GM23338 (cell line): ENCODE results near the gene CHP2. TPM values are rescaled to one million over a fixed set of nuclear protein-coding genes. Genes with fewer than 3 reads are reported as not detected.

Experiments
- ATAC-seq: fragments of 200-7000 bp; cut with Tn5 transposase; 3 replicates; pipeline ENCODE4 v1.9.1; 2020
- DNase-seq: peaks from one replicate; pipeline ENCODE4 v3.0.0-alpha.2; 2015; ENCODE audit warnings: low spot score
- H2AFZ ChIP-seq: fragments of 200-600 bp; sonication (generic); 2 replicates; pipeline ENCODE4 v1.8.0; 2016; ENCODE audit warnings: antibody characterized with exemption, mild to moderate bottlenecking, moderate library complexity
- H3F3A ChIP-seq: fragments of 200-600 bp; sonication (generic); replicated peaks from 2 replicates; pipeline ENCODE4 v1.8.0; 2017; ENCODE audit warnings: antibody characterized with exemption, mixed run types, low read depth
- H3K27ac ChIP-seq: fragments of 200-600 bp; sonication (generic); 2 replicates; pipeline ENCODE4 v1.6.1; 2016; ENCODE audit warnings: low read depth
- H3K27me3 ChIP-seq: fragments of 200-600 bp; sonication (generic); 2 replicates; pipeline ENCODE4 v1.8.0; 2016; ENCODE audit warnings: mild to moderate bottlenecking, mixed run types, moderate library complexity; ENCODE audit not compliant: insufficient read depth
- H3K36me3 ChIP-seq: fragments of 200-600 bp; sonication (generic); 2 replicates; pipeline ENCODE4 v1.8.0; 2016; ENCODE audit warnings: mild to moderate bottlenecking; ENCODE audit not compliant: insufficient read depth
- H3K4me1 ChIP-seq: fragments of 200-600 bp; sonication (generic); 2 replicates; pipeline ENCODE4 v1.8.0; 2016; ENCODE audit warnings: mild to moderate bottlenecking, moderate library complexity; ENCODE audit not compliant: insufficient read depth
- H3K4me2 ChIP-seq: fragments of 200-600 bp; sonication (generic); 2 replicates; pipeline ENCODE4 v1.7.1; 2017; ENCODE audit warnings: mixed run types
- H3K4me3 ChIP-seq: fragments of 200-600 bp; sonication (generic); 2 replicates; pipeline ENCODE4 v1.6.1; 2016; ENCODE audit warnings: mixed run types
- H3K79me2 ChIP-seq: fragments of 200-600 bp; sonication (generic); replicated peaks from 2 replicates; pipeline ENCODE4 v1.8.0; 2017; ENCODE audit warnings: mild to moderate bottlenecking; ENCODE audit not compliant: insufficient read depth
- H3K9me2 ChIP-seq: fragments of 200-600 bp; sonication (generic); 2 replicates; pipeline ENCODE4 v1.8.0; 2017; ENCODE audit not compliant: insufficient read depth
- H4K20me1 ChIP-seq: fragments of 200-600 bp; sonication (generic); replicated peaks from 2 replicates; pipeline ENCODE4 v1.8.0; 2017; ENCODE audit warnings: mild to moderate bottlenecking; ENCODE audit not compliant: insufficient read depth
- H3K27ac Mint-ChIP-seq: 2 replicates; pipeline ENCODE4 v1.8.0; 2020; ENCODE audit warnings: inconsistent platforms, mild to moderate bottlenecking, moderate library complexity, mixed read lengths
- H3K27me3 Mint-ChIP-seq: 3 replicates; pipeline ENCODE4 v1.8.0; 2022; ENCODE audit warnings: low read depth, mild to moderate bottlenecking, moderate library complexity, mixed read lengths, inconsistent platforms; ENCODE audit not compliant: insufficient read depth, poor library complexity
- H3K36me3 Mint-ChIP-seq: 3 replicates; pipeline ENCODE4 v1.8.0; 2021; ENCODE audit warnings: low read depth, mild to moderate bottlenecking, inconsistent platforms, moderate library complexity, mixed read lengths
- H3K4me1 Mint-ChIP-seq: 3 replicates; pipeline ENCODE4 v1.8.0; 2020; ENCODE audit warnings: mild to moderate bottlenecking, inconsistent platforms, mixed read lengths
- H3K4me3 Mint-ChIP-seq: 3 replicates; pipeline ENCODE4 v1.8.0; 2021; ENCODE audit warnings: moderate library complexity, mild to moderate bottlenecking, inconsistent platforms, mixed read lengths
- H3K9me3 Mint-ChIP-seq: 3 replicates; pipeline ENCODE4 v1.8.0; 2020; ENCODE audit warnings: moderate library complexity, mild to moderate bottlenecking, inconsistent platforms, mixed read lengths
- EZH2 ChIP-seq: fragments of 200-600 bp; sonication (generic); IDR thresholded peaks from one replicate; pipeline ENCODE4 v1.8.0; 2017; ENCODE audit warnings: antibody characterized with exemption, mild to moderate bottlenecking, low read depth; ENCODE audit not compliant: unreplicated experiment
- EZH2phosphoT487 ChIP-seq: fragments of 200-600 bp; sonication (generic); IDR thresholded peaks from one replicate; pipeline ENCODE4 v1.8.1; 2018; ENCODE audit warnings: antibody characterized with exemption; ENCODE audit not compliant: unreplicated experiment
- JUNB ChIP-seq: IDR thresholded peaks from one replicate; pipeline ENCODE4 v1.6.1; 2016; ENCODE audit warnings: antibody characterized with exemption; ENCODE audit not compliant: unreplicated experiment
- NANOG ChIP-seq: IDR thresholded peaks from 2 replicates; pipeline ENCODE4 v1.6.1; 2016; ENCODE audit warnings: antibody characterized with exemption, borderline replicate concordance
- POLR2AphosphoS5 ChIP-seq: IDR thresholded peaks from 2 replicates; pipeline ENCODE4 v1.6.1; 2016; ENCODE audit warnings: antibody characterized with exemption, low read depth
- ZNF331 ChIP-seq: fragments of 250-450 bp; sonication (Bioruptor Pico); IDR thresholded peaks from 2 replicates; pipeline ENCODE4 v1.5.0; 2020; ENCODE audit warnings: low read depth, mild to moderate bottlenecking, moderate library complexity
- ZNF462 ChIP-seq: fragments of 250-450 bp; sonication (Bioruptor Pico); IDR thresholded peaks from 2 replicates; pipeline ENCODE4 v1.5.0; 2020; ENCODE audit warnings: mild to moderate bottlenecking, moderate library complexity
- long read RNA-seq: library from polyadenylated mRNA; unstranded; transcript quantifications from one replicate; pipeline ENCODE4 v2.0.0, GENCODE V29; 2020; ENCODE audit not compliant: unreplicated experiment
- polyA plus RNA-seq: library from polyadenylated mRNA; unstranded; fragments of >200 nt; fragmentation: Nextera tagmentation; extraction: Ambion mirVana; gene quantifications from 2 replicates; pipeline ENCODE4 v1.2.1, GENCODE V29; 2016
- total RNA-seq: library from RNA; depleted of rRNA; stranded (reverse); fragments of >200 nt; shearing (Covaris generic); gene quantifications from 2 replicates; pipeline ENCODE4 v1.2.3, GENCODE V29; 2014; rRNA removed

The CHP2 gene
- total RNA-seq (3.3 and 3.7 TPM in 2 replicates), polyA plus RNA-seq (2.3 and 2.4 TPM in 2 replicates)
- long read RNA-seq = 0 reads

- peak; percentile 56; the same call in 1 of the 2 replicates for TF ChIP-seq POLR2AphosphoS5
- TF ChIP-seq JUNB = no peak
- peaks cover 13% of the 10 kb centered on the region for H3K27me3 Mint-ChIP-seq
- H3K27ac Mint-ChIP-seq = no peak within 1 kb of the TSS
- no peaks in the 10 kb centered on the region for H3K4me1 Mint-ChIP-seq
- Histone ChIP-seq H3K27ac (no peak within 1 kb of the TSS), H3K4me3 (peak within 1 kb of the TSS; percentile 70), H2AFZ (peak within 1 kb of the TSS; percentile 100), H3K79me2 (no peaks in the 10 kb centered on the region), H4K20me1 (no peaks in the 10 kb centered on the region), H3K36me3 (no peaks in the 10 kb centered on the region), H3K9me2 (no peaks in the 10 kb centered on the region), H3K4me2 (peak within 1 kb of the TSS; percentile 89), H3F3A (0 out of 2 replicates have a peak, but pooled peaks cover 2% of the 10 kb centered on the region), H3K27me3 (peaks cover 39% of the 10 kb centered on the region), H3K4me1 (peaks cover 5% of the 10 kb centered on the region; the same call in 1 of the 2 replicates)
- peaks cover 11% of the 10 kb centered on the region for H3K9me3 Mint-ChIP-seq
- DNase-seq (peak; percentile 63), ATAC-seq (peak; percentile 88)
- peaks cover 12% of the 10 kb centered on the region; the same call in 2 of the 3 replicates for H3K36me3 Mint-ChIP-seq
- H3K4me3 Mint-ChIP-seq = peak within 1 kb of the TSS; percentile 63
Measured at GRCh38 chr16:23754594-23755483, at the start of gene CHP2. Gene CHP2, plus strand, starts transcription at chr16:23755026. Its CDS starts 24 bp downstream, at chr16:23755050.

GRCh38 chr16:23705517-23705902 lies 49.3 kb upstream of the CHP2 start:
- Histone ChIP-seq H3K79me2 (no peaks in the 10 kb centered on the region), H3K27me3 (no peaks in the 10 kb centered on the region), H3K36me3 (no peaks in the 10 kb centered on the region), H3K9me2 (no peaks in the 10 kb centered on the region; the same call in 1 of the 2 replicates), H2AFZ (no peak overlapping the region), H3F3A (no peaks in the 10 kb centered on the region), H3K27ac (no peak overlapping the region), H4K20me1 (no peaks in the 10 kb centered on the region), H3K4me1 (peaks cover 8% of the 10 kb centered on the region; the same call in 1 of the 2 replicates), H3K4me2 (no peak overlapping the region), H3K4me3 (no peak overlapping the region)
- Mint-ChIP-seq H3K27me3 (peaks cover 3% of the 10 kb centered on the region), H3K4me3 (no peak overlapping the region), H3K4me1 (peaks cover 6% of the 10 kb centered on the region), H3K27ac (no peak overlapping the region), H3K36me3 (peaks cover 19% of the 10 kb centered on the region), H3K9me3 (peaks cover 26% of the 10 kb centered on the region)
- DNase-seq = no peak
- TF ChIP-seq ZNF331 (CRISPR knock-in tag) = no peak
- no peak for TF ChIP-seq EZH2phosphoT487
- ATAC-seq = no peak

- no peak for ATAC-seq
- Histone ChIP-seq H3K4me2 (no peak overlapping the region), H3K4me3 (no peak overlapping the region), H3K36me3 (no peaks in the 10 kb centered on the region), H3K27me3 (0 out of 2 replicates have a peak, but pooled peaks cover 2% of the 10 kb centered on the region), H3K27ac (no peak overlapping the region), H3K79me2 (no peaks in the 10 kb centered on the region), H3F3A (no peaks in the 10 kb centered on the region), H3K4me1 (no peaks in the 10 kb centered on the region), H2AFZ (no peak overlapping the region), H4K20me1 (no peaks in the 10 kb centered on the region), H3K9me2 (no peaks in the 10 kb centered on the region; the same call in 1 of the 2 replicates)
- no peak overlapping the region for H3K27ac Mint-ChIP-seq
- H3K4me3 Mint-ChIP-seq = no peak overlapping the region
- H3K9me3 Mint-ChIP-seq = peaks cover 30% of the 10 kb centered on the region
- no peaks in the 10 kb centered on the region; the same call in 2 of the 3 replicates for H3K4me1 Mint-ChIP-seq
- no peak for DNase-seq
- H3K27me3 Mint-ChIP-seq = peaks cover 1% of the 10 kb centered on the region
- H3K36me3 Mint-ChIP-seq = peaks cover 22% of the 10 kb centered on the region
- TF ChIP-seq EZH2 = no peak
- no peak for TF ChIP-seq POLR2AphosphoS5
- TF ChIP-seq NANOG = no peak
- TF ChIP-seq ZNF462 (CRISPR knock-in tag) = no peak
Measured at GRCh38 chr16:23706439-23706838, 48.4 kb upstream of the CHP2 start.
